ENCODE results near the gene SMAD2.

SMAD2 gene

DNA sequence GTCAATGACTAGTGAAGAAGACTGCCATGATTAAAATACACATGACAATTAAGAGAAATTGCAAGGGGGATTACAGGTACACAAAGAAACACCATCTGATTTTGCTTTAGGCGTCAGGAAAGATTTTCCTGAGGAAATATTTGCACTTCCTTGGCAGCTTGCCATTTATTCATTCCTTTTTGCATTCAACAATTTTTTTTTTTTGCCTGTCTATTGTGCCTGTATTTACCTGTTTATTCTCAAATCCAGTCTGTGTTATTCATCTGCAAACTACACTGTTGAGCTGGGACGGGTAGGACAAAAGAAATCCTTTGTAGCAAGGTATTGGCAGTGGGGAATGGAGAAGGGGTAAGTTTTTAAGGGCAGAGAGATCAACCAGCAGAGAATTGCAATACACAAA, 31.8 kb downstream of the SMAD2 start:
- ATAC-seq (replicated peaks) (no peak), DNase-seq (no peak)
- peaks cover 25 to 29% of the 10 kb centered on the region in 2 donors for H3K4me1 Mint-ChIP-seq
- no peak overlapping the region for H3K4me3 Mint-ChIP-seq
- H3K27me3 Mint-ChIP-seq: peaks cover 17 to 25% of the 10 kb centered on the region in 2 donors
- no peak overlapping the region for H3K27ac Mint-ChIP-seq
- H3K36me3 Mint-ChIP-seq: peaks cover 36 to 67% of the 10 kb centered on the region in 2 donors
- peaks cover 10 to 14% of the 10 kb centered on the region in 2 donors for H3K9me3 Mint-ChIP-seq

DNA sequence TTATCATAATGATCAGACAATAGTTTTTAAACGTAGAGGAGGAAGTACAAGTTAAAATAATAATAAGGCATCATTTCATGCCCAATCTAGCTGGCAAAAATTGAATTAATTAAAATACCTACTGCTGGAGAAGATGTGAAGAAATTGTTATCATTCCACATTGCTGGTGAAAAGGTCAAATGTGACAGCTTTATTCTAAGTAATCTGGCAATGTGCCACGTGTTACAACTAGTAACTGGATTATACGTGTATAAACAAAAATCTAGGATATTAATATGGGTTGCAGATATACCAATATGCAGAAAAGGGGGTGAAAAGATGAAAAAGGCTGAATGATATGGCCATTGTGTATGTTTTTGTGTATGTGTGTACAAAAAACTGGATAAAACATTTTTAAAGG, 32.4 kb downstream of the SMAD2 start:
- Mint-ChIP-seq H3K27ac (no peak overlapping the region), H3K27me3 (peaks cover 17 to 25% of the 10 kb centered on the region in 2 donors), H3K4me1 (peaks cover 24 to 27% of the 10 kb centered on the region in 2 donors), H3K9me3 (peaks cover 6 to 7% of the 10 kb centered on the region in 2 donors), H3K4me3 (no peak overlapping the region), H3K36me3 (peaks cover 32 to 64% of the 10 kb centered on the region in 2 donors)
- no peak for DNase-seq
- ATAC-seq (replicated peaks): no peak

DNA sequence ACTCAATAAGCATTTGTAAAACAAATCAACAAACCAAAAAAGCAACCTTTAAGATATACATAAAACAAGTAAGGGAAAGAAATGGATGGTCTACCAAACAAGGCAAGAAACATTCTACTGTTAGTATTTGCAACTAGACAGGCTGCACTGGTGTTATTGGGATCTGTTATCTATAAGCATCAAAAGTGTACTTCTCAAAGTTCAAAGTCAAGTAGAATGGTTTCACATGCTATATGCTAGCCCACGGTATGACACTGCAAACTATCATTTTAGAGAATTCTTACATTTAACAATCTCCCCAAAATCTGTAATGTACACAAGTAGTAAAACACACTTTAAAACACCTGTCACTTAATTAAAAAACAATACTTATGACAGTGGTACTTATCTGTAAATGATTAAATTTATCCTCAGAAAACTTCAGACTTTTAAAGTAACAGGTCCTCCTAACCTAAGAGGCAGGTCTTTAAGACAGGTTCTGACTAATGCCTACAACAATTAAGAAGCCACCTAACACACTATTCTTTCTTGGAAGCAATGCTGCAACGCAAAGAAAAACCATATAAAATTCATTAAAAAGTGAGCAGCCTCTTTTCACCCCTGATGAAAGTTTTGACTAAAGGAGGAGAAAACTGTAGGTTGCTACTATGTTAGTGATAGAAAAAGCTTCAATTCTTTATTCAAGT, 34.8 kb downstream of the SMAD2 start:
- DNase-seq (no peak), ATAC-seq (replicated peaks) (no peak)
- H3K36me3 Mint-ChIP-seq: peaks cover 33 to 61% of the 10 kb centered on the region in 2 donors
- no peak overlapping the region for H3K27ac Mint-ChIP-seq
- H3K9me3 Mint-ChIP-seq: peaks cover 3 to 4% of the 10 kb centered on the region in 2 donors
- no peak overlapping the region for H3K4me3 Mint-ChIP-seq
- H3K4me1 Mint-ChIP-seq: peaks cover 6 to 9% of the 10 kb centered on the region in 2 donors
- peaks cover 17 to 25% of the 10 kb centered on the region in 2 donors for H3K27me3 Mint-ChIP-seq

DNA sequence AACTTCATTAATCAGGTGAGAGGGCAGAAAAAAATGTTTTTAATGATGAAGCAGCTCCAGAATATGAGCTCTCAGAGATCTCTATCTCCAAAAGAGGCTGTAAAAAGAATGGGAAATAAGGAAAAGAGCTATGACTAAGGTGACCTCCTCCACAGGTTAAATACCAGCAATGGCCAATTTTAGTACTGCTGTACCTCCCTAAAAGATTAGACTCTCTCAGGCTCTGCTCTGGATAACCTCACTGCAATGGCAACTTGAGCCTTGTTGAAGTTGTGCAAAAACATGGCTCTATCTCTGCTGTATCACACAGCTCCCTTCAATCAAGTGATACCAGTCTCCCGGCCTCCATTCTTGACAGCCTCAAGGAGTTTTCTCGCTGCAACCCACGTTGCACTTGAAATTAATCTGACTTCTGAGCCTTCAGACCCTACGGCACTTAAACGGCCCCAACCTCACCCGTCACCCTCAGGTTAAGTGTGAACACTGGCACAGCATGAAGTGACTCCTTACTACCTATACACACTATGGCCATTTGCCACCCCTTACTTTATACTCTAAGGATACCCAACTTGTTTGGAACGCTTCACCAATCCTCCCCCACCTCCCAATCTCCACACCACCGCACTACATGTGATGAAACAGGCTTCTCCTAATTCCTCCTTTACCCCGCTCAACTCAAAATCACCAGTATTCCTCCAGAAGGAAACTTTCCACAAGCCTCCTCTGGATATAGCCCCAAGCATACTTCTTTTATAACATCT, 36.3 kb downstream of the SMAD2 start:
- H3K9me3 Mint-ChIP-seq: no peaks in the 10 kb centered on the region
- H3K4me3 Mint-ChIP-seq: no peak overlapping the region
- H3K27ac Mint-ChIP-seq: no peak overlapping the region
- H3K36me3 Mint-ChIP-seq: peaks cover 38 to 59% of the 10 kb centered on the region in 2 donors
- ATAC-seq (replicated peaks) (no peak), DNase-seq (no peak)
- H3K27me3 Mint-ChIP-seq: peaks cover 17 to 25% of the 10 kb centered on the region in 2 donors
- H3K4me1 Mint-ChIP-seq: peaks cover 9 to 10% of the 10 kb centered on the region in 2 donors

DNA sequence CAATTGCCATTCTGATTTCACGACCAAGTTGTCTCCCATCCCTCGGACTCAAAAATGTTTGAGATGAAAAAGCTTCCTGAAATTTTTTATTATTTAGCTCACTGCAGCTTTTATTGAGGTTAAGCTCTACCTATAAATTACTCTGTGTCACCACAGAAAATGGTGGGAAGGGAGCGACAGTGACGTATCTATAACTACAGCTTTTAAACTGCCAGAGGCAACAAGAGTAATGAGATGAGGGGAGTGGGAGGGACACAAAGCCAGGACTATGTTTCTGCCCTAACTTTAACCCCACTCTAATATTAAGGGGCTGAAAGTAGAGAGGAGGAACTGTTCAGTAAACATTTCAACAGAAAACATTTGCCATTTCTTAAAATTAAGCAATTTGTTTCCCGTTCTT, 37.4 kb downstream of the SMAD2 start:
- H3K4me3 Mint-ChIP-seq: no peak overlapping the region
- peaks cover 46 to 63% of the 10 kb centered on the region in 2 donors for H3K36me3 Mint-ChIP-seq
- no peak for DNase-seq
- no peak overlapping the region for H3K27ac Mint-ChIP-seq
- peaks cover 16 to 19% of the 10 kb centered on the region in 2 donors for H3K27me3 Mint-ChIP-seq
- H3K9me3 Mint-ChIP-seq: no peaks in the 10 kb centered on the region
- no peak for ATAC-seq (replicated peaks)
- peaks cover 9 to 20% of the 10 kb centered on the region in 2 donors for H3K4me1 Mint-ChIP-seq

DNA sequence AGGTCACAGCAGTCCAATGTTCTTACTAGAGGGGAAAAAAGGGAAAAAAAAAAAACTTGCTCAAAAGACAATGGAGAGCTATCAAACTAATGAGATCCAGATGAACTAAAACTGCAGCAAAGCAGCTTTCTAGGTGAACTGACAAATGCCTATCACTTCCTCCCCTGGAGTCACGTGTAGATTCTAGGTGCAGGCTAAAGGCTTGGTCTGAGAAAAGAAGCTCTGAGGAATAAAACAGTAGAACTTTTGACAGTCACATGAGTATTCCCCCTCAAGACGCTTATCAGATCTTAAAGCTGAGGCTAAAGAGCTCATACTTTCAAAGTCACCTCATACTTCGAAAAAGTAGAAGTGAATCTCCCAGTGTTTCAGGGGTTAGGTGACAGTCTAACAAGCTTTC, 42.3 kb downstream of the SMAD2 start:
- Mint-ChIP-seq H3K4me3 (no peak overlapping the region), H3K9me3 (no peaks in the 10 kb centered on the region), H3K36me3 (peaks cover 50 to 64% of the 10 kb centered on the region in 2 donors), H3K4me1 (peaks cover 10 to 38% of the 10 kb centered on the region in 2 donors), H3K27me3 (no peaks in the 10 kb centered on the region), H3K27ac (no peak overlapping the region)
- no peak for DNase-seq
- ATAC-seq (replicated peaks): no peak

DNA sequence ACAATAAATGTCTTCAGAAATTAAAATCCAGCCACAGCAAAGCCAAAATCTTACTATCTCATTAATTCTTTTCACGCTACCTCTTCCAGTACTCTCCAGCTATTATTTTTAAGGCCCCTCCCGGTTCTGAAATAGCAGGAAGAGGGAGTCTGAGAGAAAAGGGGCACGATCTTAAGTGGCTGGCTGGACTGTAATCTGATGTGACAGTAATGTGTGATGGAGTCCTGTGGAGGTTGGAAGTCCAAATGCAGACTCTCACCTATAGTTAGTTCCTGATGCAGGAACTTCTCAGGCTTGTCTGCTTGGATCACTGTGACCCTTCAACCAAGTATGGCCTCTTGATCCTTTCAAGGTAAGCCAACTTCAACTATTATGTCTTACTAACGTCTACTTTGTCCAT, 43.2 kb downstream of the SMAD2 start:
- no peak overlapping the region for H3K27ac Mint-ChIP-seq
- peaks cover 48 to 63% of the 10 kb centered on the region in 2 donors for H3K36me3 Mint-ChIP-seq
- DNase-seq (no peak), ATAC-seq (replicated peaks) (no peak)
- no peak overlapping the region for H3K4me3 Mint-ChIP-seq
- no peaks in the 10 kb centered on the region for H3K27me3 Mint-ChIP-seq
- no peaks in the 10 kb centered on the region for H3K9me3 Mint-ChIP-seq
- peaks cover 10 to 38% of the 10 kb centered on the region in 2 donors for H3K4me1 Mint-ChIP-seq

DNA sequence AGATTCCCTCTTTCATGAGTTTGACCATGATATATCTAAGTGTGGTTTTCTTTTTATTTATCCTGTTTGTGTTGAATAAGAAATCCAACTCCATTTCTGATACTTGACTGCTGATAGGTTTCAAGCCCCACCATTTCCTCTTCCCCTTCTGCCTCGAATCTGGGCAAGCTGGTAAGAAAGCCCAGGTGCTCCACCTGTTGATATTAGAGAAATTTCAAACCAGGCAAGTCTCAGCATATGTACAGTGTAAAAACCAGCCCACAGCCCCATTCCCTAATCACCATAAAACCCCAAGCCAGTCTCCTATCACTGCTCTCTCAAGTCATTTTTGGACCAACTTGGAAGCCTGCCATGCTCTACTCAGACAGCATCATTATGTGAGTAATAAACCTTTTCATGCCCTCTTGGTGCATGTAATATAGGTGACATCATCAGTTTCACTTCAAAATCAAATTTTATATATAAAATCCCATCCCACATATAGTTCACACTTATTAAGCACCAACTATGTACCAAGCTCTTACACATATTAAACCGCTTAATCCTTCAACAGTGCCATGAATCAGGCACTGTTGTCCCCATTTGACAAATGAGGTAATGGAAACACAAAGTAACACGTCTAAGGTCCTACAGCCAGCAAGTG, 46.6 kb downstream of the SMAD2 start:
- no peaks in the 10 kb centered on the region for H3K9me3 Mint-ChIP-seq
- no peaks in the 10 kb centered on the region for H3K27me3 Mint-ChIP-seq
- no peak for ATAC-seq (replicated peaks)
- H3K4me1 Mint-ChIP-seq: peaks cover 11 to 33% of the 10 kb centered on the region in 2 donors
- no peak for DNase-seq
- H3K27ac Mint-ChIP-seq: no peak overlapping the region
- H3K4me3 Mint-ChIP-seq: no peak overlapping the region
- peaks cover 47 to 73% of the 10 kb centered on the region in 2 donors for H3K36me3 Mint-ChIP-seq

DNA sequence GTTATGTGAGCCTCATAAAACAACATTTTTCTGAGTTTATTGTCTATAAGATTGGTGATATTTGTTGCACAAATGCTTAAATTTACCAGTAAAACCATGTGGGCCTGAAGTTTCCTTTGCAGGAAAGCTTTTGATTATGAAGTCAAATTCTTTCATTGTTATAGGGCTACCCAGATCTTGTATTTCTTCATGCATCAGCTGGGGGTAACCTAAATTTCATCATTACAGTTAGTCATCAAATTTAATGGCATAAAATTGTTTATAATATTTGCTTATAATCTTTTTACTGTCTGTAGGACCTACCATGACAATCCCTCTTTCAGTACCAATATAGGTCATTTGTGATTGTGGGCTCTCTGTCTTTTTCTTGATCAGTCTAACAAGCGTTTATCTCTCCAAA, 47.8 kb downstream of the SMAD2 start:
- DNase-seq (no peak), ATAC-seq (replicated peaks) (no peak)
- no peak overlapping the region for H3K27ac Mint-ChIP-seq
- H3K36me3 Mint-ChIP-seq: peaks cover 44 to 67% of the 10 kb centered on the region in 2 donors
- peaks cover 11 to 21% of the 10 kb centered on the region in 2 donors for H3K4me1 Mint-ChIP-seq
- no peaks in the 10 kb centered on the region for H3K9me3 Mint-ChIP-seq
- no peaks in the 10 kb centered on the region for H3K27me3 Mint-ChIP-seq
- H3K4me3 Mint-ChIP-seq: no peak overlapping the region

DNA sequence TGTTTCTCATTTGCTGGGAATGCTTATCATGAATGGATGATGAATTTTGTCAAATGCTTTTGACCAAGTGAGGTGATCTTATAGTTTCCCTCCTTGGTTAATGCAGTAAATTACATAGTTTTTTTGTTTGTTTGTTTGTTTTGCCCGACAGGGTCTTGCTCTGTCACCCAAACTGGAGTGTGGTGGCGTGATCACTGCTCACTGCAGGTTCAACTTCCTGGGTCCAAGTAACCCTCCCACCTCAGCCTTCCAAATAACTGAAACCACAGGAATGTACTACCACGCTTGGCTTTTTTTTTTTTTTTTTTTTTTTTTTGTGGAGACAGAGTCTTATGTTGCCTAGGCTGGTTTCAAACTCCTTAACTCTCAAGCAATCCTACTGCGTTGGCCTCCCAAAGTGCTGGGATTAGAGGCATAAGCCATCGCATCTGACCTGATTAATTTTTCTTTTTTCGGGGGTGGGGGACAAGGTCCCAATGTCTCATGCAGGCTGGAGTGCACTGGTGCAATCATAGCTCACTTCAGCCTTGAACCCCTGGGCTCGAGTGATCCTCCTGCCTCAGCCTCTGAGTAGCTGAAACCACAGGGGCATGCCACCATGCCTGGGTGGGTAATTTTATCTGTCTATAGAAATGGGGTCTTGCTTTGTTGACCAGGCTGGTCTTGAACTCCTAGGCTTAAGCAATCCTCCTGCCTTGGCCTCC, 48.6 kb downstream of the SMAD2 start:
- DNase-seq (no peak), ATAC-seq (replicated peaks) (no peak)
- no peaks in the 10 kb centered on the region for H3K9me3 Mint-ChIP-seq
- no peaks in the 10 kb centered on the region for H3K27me3 Mint-ChIP-seq
- H3K27ac Mint-ChIP-seq: no peak overlapping the region
- H3K4me1 Mint-ChIP-seq: peaks cover 9 to 14% of the 10 kb centered on the region in 2 donors
- H3K36me3 Mint-ChIP-seq: peaks cover 37 to 59% of the 10 kb centered on the region in 2 donors
- H3K4me3 Mint-ChIP-seq: no peak overlapping the region

DNA sequence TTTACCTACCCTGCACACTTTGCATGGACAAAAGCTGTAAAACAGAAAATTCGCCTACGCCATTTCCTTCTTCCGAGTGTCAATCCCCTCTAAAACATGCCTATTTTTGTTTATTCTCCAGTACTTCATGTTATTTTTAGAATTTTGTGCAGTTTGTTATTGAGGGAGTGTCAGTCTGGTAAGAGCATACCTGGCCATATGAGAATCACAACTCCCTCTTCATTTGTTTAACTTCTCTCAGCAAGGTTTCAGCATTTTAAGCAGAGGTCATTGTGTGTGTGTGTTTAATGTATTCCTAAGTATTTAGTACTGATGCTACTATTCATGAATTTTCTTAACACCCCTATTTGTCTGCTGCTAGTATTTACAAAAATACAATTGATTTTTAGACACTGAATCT, 49.4 kb downstream of the SMAD2 start:
- Mint-ChIP-seq H3K4me1 (peaks cover 9 to 14% of the 10 kb centered on the region in 2 donors), H3K27me3 (no peaks in the 10 kb centered on the region), H3K36me3 (peaks cover 36 to 53% of the 10 kb centered on the region in 2 donors), H3K27ac (peak overlapping the region; percentile 44), H3K9me3 (no peaks in the 10 kb centered on the region), H3K4me3 (no peak overlapping the region)
- DNase-seq: no peak
- no peak for ATAC-seq (replicated peaks)

DNA sequence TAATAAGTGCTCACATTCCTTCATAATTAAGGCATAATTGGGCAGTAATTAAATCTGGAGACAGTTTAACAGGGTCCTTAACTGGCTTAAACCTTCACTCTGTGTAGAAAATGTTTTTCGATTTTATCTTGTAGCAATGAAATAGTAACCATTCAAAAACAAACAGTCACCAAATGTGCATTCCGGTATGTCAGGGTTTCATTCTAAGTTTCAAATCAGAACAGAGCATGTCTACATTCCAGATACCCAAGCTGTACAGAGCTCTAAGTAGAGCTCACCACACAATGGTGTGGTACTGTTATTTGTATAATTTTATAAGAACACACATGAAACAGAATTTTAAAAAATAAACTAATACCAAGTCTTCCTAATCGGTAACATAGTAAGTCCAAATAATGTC, 52.6 kb downstream of the SMAD2 start:
- no peak overlapping the region for H3K27ac Mint-ChIP-seq
- H3K36me3 Mint-ChIP-seq: peaks cover 21 to 34% of the 10 kb centered on the region in 2 donors
- peaks cover 3 to 4% of the 10 kb centered on the region in 2 donors for H3K4me1 Mint-ChIP-seq
- DNase-seq (no peak), ATAC-seq (replicated peaks) (no peak)
- H3K9me3 Mint-ChIP-seq: no peaks in the 10 kb centered on the region
- H3K4me3 Mint-ChIP-seq: no peak overlapping the region
- no peaks in the 10 kb centered on the region for H3K27me3 Mint-ChIP-seq

DNA sequence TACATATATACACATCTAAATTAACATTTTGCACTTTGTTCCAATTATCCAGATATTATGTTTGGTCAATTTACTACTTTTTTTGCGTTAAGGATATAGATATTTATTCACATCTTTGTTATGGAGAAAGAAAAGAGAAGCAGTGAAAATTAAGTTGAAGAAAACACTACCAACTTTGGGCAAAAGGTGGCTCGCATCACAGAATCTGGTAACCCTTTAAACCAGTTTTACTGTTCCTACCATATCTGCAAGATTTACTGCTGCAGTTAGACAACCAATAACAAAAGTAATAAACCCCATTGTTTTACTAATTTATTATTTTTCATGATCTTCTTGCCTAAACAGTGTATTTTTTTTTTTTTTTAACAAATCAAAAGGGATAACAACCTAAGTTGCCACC, 53.6 kb downstream of the SMAD2 start:
- H3K27ac Mint-ChIP-seq: peak overlapping the region; percentile 37
- ATAC-seq (replicated peaks) (no peak), DNase-seq (no peak)
- peaks cover 3 to 4% of the 10 kb centered on the region in 2 donors for H3K4me1 Mint-ChIP-seq
- H3K9me3 Mint-ChIP-seq: no peaks in the 10 kb centered on the region
- no peak overlapping the region for H3K4me3 Mint-ChIP-seq
- H3K36me3 Mint-ChIP-seq: peaks cover 21 to 30% of the 10 kb centered on the region in 2 donors
- no peaks in the 10 kb centered on the region for H3K27me3 Mint-ChIP-seq

DNA sequence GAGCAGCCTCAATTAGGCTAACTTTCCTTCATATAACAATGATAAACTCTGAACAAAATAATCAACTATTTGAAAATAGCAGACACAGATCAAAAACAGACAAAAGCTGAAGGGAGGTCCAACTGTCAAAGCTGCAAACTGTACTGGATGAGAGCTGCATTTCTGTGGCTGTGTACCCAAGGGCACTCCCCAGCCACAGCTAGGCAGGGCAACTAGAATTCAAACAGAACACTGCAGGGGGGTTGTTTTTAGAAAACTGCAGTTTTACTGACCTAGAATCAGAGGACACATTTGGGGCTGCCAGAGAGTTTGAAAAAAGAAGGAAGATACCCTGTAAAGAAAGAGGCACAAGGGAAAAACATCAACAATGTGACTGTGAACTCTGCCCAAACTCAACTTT, 56.8 kb downstream of the SMAD2 start:
- no peak for DNase-seq
- H3K9me3 Mint-ChIP-seq: no peaks in the 10 kb centered on the region
- no peak overlapping the region for H3K4me3 Mint-ChIP-seq
- H3K27me3 Mint-ChIP-seq: no peaks in the 10 kb centered on the region
- peaks cover 5 to 16% of the 10 kb centered on the region in 2 donors for H3K36me3 Mint-ChIP-seq
- ATAC-seq (replicated peaks): no peak
- H3K4me1 Mint-ChIP-seq: peaks cover 0 to 4% of the 10 kb centered on the region in 2 donors
- H3K27ac Mint-ChIP-seq: no peak overlapping the region
